G401.6 (cell line): ENCODE data around the gene SF3A2.

ENCODE experiments used
- FAIRE-seq: peaks from 2 replicates; lab custom pipeline; 2012; peaks lifted over from hg19 to GRCh38; lab: Jason Lieb, UNC

The SF3A2 gene

DNA sequence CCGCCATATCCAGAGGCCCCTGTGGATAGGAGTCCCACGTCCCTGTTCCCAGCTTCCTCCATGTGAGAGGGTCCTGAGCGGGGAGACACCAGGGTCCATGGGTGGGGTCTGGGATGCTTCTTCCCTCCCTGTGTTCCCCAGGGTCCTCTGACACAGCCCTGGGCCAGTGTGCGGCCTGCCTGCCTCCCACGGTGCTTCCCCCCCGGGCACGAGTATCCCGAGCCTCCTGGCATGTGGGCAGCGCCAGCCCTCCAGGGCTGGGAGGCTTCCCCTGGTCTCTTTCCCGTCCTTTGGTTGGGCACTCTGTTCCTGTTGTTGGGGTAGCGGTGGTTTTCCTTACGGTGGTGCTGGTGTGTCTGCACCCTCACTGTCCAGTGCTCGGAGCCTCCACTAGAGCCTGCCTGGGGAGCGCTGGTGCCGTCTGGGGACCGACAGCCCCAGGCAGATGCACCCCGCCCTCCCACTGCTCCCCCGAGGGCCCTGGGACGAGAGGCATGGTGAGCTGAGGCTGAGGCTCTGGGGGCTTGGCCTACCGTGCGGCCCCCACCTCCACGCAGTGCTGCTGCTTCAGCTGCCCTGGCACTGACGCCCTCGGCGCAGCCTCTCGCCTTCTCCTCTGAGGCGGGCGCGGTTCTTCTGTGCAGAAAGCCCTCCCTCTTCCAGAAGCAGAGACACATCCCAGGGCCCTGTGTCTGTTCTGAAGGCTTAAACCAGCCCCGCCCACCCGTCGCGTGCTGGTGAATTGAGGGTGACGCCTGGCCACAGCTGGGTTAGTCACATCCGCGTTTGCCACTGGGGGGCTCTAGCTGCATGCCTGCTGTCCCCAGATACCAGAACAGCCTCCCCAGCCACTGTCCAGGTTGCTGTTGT lies 28.4 kb upstream of the SF3A2 start:
- FAIRE-seq: no peak

DNA sequence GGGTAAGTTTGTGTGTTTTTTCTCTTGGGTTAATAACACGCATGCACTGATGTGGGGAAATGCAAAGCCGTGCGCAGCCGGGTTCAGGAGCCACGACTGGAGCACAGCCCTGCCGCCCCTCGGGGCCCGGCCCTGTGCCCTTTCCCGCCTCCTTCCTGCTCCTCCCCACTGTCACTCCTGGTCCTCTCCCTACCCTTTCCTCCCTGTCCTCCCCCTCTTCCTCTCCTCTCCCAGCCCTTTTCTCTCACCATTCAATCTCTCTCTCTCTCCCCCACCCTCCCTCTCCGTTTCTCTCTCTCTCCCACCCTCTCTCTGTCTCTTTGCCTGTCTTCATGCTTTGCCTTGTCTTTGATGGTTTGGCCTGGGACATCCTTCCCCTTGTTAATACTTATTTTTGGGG lies 27.6 kb upstream of the SF3A2 start:
- FAIRE-seq: no peak

DNA sequence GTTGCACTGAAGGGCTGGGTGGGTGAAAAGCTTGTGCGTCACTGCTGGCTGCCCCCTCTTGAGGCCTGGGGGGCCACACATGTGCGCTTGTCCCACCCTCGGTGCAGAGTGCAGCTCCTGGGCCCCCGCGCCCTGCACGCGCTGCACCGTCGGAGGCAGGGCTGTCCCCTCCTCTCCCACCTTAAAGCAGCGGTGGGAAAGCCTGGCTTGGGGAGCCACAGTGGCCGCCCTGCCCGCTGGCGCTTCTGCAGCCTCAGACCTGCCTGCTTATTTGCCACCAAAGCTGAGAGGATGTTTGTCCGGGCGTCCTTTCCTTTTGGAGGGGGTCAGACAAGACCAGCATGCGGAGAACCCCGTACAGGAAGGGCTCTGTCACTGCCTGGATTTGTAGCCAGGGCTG lies 27.2 kb upstream of the SF3A2 start:
- no peak for FAIRE-seq

DNA sequence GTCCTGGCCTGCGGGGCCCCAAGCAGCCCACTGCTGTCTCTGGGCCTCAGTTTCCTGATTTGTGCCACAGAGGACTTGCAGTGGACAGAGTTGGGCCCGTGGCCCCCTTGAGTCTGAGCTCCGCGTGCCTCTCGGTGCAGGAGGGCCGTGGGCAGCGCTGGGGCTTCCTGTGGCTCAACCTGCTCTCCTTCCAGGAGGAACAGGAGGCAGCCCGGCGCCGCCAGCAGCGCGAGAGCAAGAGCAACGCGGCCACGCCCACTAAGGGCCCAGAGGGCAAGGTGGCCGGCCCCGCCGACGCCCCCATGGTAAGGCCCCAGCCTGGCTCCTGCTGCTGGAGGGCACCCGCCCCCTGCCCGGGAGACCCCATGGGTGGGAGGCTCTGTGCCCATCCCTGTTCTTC lies 26.4 kb upstream of the SF3A2 start:
- no peak for FAIRE-seq

DNA sequence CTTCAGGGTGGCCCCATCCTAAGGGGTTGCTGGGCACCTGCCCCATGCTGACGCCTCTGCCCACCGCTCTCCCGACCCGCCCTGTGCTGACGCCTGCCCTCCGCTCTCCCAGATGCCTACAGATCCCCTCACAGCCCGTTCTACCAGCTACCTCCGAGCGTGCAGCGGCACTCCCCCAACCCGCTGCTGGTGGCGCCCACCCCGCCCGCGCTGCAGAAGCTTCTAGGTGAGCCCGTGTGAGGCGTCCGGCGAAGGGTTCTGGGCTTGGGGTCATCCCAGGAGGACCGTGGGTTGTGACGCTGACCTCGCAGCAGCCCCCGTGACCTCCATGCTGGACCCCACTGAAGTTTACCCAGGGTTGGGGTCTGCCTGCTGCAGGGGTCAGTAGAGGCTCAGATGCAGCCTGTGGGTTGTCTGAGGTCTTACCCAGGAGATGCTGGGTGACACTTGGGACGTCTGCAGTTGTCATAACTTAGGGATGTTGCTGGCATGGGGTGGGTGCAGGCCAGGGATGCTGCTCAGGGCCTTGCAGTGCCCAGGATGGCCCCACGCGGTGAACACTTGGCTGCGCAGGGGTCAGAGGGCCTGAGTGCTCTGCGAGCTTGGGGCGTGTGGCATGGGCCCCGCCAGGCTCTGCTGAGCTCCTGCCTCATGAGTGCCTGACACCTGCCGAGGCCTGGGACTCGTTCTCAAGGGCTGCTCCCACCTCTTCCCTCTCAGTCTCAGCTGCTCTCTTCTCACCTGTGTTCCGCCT lies 25.5 kb upstream of the SF3A2 start:
- no peak for FAIRE-seq

DNA sequence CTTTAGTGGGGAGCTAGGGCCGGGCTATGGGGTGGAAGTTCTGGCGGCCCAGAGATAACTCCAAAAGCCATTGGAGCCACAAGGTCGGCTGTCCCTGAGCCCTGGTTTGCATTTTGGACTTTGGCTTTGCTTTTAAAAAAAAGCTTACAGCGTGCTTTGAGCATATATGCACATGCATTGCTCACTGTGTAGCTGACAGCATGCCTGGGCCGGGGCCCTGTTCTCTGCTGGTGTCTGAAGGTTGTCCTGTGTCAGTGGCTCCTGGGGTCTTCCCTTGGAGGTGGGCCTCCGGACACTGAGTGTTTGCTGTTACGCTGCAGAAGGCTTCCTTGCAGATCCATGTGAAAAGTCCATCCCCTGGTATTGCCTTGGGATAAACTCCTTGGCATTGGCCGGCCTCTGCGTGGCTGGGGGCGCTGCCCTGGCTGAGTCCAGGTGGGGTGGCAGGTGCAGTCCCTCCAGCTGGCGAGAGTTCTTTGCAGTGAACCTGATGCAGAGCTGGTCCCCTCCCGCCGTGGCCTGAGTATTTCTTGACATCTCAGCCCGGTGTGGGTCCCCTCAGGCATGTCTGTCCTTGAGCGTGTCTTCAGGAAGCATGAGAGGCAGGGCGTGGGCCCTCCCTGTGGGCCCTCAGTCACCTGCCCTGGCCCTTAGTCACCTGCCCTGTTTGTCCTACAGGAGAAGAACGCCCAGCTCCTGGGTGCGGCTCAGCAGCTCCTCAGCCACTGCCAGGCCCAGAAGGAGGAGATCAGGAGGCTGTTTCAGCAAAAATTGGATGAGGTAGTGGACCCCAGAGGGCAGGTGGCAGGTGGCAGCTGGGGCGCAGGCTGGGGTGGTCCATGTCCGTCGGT lies 23.5 kb upstream of the SF3A2 start:
- no peak for FAIRE-seq

DNA sequence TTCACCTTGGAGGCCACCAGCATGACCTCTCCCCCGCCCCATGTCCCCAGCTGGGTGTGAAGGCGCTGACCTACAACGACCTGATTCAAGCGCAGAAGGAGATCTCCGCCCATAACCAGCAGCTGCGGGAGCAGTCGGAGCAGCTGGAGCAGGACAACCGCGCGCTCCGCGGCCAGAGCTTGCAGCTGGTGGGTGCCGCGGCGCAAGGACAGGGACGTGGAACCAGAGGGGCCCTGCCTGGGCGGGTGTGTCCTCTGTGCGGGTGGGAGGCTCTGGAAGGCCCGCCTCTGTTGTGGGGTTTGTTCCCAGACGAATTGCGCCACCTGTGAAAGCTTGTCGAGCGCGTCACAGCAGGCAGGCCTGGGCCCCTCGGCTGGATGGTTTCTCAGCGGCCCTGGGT lies 22.8 kb upstream of the SF3A2 start:
- FAIRE-seq: no peak

DNA sequence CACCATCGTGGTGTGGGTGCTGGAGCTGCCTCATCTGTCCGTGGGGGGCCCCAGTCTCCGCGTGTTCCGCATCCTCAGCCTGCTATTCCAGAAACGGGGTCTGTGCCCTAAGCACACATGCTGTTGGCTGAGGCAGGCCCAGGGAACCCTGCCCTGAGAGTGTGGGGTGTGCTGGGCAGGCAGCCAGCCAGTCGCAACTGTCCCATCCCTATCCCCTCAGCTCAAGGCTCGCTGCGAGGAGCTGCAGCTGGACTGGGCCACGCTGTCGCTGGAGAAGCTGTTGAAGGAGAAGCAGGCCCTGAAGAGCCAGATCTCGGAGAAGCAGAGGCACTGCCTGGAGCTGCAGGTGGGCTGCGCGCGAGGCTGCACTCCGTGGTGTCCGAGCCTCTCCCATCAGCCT lies 22.4 kb upstream of the SF3A2 start:
- no peak for FAIRE-seq

DNA sequence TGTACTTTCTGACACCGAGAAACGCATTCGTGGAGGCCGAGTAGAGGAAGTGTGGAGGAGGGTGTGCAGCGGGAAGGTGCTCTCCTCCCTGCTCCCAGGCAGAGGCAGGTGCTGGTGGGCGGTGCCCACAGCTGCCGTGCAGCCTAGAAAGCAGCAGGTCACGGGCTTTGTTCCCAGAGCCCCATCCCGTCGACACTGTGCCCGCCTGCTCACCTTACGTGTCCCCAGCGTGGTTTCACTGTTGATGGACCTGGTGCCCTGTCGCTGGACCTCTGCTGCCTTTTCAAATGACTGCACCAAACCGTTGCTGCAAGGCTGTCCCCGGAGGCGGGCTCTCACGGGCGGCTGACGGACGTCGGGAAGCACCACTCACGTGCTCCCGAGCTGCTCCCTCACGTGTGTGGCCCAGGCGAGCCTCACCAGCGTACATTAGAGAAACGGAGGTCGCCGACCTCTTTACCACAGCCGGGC lies 21.3 kb upstream of the SF3A2 start:
- FAIRE-seq: no peak

DNA sequence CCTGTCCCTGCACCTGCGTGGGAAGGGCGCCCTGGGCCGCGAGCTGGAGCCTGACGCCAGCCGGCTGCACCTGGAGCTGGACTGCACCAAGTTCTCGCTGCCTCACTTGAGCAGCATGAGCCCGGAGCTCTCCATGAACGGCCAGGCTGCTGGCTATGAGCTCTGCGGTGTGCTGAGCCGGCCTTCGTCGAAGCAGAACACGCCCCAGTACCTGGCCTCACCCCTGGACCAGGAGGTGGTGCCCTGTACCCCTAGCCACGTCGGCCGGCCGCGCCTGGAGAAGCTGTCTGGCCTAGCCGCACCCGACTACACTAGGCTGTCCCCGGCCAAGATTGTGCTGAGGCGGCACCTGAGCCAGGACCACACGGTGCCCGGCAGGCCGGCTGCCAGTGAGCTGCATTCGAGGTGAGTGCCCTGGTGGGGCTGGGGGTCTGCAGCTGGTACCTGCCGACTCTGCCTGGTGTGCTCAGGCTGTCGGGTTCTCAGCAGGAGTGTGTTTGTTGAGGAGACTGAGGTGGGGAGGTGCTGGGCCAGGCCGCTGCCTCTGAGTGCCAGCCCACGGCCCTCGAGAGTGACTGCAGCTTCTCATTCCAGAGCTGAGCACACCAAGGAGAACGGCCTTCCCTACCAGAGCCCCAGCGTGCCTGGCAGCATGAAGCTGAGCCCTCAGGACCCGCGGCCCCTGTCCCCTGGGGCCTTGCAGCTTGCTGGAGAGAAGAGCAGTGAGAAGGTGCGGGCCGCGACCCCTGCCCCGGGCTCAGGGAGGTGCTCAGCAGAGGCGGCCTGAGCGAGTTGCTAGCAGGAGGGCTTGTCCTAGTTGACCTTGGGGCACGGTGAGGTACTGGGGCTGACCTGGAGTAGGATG lies 20.0 kb upstream of the SF3A2 start:
- FAIRE-seq: no peak

DNA sequence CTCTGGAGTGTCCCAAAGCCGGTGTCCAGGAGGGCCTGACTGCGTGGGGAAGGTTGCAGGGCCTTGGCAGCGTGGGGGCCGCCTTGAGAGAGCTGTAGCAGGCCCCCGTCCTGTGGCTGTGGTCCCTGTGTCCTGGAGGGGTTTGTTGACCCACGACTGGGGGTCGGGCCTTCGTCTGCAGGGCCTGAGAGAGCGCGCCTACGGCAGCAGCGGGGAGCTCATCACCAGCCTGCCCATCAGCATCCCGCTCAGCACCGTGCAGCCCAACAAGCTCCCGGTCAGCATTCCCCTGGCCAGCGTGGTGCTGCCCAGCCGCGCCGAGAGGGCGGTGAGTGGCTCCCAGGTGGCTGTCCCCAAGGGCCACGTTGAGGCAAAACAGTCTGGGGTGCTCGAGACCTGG lies 19.0 kb upstream of the SF3A2 start:
- no peak for FAIRE-seq

DNA sequence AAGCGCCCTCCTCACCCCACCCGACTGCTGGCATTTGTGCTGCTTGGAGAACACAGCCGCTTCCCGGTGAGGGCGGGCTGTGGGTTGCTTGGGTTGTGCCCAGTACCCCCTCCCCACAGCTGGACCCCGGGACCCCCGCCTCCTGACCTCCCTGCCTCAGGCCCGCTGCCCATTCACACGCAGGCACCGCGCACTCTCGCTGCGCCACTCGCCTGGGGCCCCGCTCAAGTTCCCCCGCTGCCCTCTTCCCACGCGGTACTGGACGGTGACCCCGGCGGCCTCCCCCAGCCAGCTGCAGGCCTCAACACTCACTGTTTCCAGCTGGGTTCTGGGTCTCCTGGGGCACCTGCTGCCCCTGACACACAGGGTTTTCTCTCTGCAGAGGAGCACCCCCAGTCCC lies 16.9 kb upstream of the SF3A2 start:
- no peak for FAIRE-seq

DNA sequence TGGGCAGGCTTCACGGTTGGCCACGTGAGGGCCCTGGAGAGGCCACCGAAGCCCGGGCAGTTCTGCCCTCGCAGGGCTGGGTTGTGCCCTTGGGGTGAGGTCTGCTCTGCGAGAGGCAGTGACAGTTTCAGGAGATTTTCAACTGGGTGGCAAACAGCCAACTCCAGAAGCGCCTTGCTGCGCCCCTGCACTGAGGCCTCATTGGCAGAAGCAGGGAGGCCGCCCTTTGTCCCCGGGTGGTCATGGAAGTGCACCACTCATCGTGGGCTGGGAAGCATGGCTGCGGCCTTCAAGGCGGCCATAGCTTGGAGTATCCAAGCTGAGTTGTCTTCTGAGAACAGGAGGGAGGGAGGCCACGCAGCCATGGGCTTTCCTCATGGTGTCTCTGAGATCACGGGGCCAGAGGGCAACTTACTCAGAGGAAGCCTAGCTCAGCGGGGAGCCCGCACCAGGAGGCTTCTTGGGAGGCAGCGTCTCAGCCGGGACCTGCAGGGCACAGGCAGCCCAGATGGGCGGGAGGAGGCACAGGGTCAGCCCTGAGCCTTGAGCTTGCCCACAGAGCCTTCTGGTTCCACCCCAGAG lies 15.3 kb upstream of the SF3A2 start:
- no peak for FAIRE-seq

DNA sequence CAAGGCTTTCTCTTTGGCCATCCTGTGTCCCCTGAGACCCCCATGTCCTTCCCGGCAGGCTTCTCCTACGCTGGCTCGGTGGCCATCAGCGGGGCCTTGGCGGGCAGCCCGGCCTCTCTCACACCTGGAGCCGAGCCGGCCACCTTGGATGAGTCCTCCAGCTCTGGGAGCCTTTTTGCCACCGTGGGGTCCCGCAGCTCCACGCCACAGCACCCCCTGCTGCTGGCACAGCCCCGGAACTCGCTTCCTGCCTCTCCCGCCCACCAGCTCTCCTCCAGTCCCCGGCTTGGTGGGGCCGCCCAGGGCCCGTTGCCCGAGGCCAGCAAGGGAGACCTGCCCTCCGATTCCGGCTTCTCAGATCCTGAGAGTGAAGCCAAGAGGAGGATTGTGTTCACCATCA lies 14.7 kb upstream of the SF3A2 start:
- FAIRE-seq: no peak

DNA sequence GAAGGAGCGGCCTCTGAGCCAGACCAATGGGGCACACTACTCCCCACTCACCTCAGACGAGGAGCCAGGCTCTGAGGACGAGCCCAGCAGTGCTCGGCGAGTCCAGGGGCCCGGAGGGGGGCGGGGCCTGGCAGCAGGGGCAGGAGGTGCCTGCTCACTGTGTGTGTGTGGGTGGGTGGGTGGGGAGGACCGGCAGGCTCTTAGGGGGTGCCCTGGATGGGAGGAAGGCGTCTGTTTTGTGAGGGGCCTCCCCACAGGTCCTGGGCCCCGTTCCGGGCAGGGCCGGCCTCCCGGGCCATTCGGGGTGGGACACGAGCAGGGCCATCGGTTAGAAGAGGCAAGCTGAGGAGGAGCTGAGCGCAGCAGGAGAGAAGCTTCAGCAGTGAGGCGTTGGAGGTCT lies 13.2 kb upstream of the SF3A2 start:
- FAIRE-seq: no peak

DNA sequence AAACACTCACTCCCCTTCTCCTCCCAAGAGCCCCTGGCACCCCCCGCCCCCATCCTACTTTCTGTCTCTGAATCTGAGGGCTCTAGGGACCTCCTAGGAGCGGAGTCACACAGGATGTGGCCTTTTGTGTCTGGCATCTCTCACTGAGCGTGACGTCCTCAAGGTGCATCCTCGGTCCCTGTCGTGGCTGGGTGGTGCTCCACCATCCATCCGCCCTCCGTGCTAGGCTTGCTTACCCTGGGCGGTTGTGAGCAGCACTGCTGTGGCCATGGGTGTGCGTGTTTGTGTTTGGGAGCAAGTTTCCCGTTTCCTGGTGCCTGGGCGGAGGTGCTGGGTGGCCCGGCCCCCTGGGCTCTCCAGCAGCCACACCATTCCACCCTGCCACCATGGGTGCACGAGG lies 12.7 kb upstream of the SF3A2 start:
- no peak for FAIRE-seq

DNA sequence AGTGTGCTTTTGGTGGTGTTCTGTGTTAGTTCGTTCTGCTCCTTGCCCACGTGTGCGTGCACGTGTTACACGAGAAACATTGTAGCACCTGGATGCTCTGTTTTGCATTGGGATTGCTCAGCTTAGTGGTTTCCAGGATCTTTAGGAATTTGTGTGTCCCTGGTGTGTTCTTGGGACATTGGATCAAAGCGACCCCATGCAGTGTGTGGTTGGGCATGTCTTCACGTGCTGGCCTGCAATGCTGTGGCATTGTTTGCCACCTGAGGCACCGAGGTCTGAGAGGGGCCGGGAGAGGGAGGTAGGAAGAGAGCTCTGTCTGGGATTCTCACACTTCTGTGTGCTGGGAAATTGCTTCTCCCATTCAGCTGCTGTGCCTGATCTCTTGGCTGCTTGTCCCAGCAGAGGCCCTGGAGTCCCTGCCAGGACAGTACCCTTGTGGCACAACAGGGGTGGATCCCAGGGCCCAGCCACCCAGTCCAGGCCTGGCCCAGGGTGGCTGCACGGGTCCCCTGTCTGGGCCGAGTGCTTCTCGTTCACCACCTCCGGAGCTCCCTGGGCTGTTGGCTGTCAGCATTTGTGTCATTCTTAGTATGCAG lies 11.8 kb upstream of the SF3A2 start:
- no peak for FAIRE-seq

DNA sequence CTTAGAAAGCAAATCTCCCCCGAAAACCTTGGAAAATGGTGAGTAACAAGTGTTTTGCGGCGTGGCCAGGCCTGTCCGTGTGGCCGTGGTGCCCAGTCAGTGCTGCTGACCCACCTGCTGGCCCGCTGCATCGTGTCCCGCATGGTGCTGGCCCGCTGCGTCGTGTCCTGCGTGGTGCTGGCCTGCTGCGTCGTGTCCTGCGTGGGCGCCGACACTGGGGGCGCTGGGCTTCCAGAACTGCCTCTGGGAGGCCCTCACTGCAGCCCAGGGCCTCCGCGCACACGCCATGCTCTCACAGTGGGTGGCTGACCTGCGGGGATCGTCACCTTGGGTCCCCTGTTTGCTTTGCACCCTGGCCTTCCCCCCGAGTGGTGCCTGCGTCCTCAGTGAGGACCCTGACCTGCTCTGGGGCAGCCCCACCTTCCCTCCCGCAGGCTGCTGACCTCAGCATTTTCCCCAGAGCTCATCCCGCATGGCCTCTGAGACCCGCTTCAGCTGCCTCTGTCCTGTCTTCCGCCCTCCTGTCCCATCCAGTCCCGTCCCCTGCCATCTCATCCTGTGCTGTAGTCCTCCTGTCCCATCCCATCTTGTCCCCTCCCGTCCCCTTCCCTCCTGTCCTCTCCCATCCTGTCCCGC lies 11.1 kb upstream of the SF3A2 start:
- no peak for FAIRE-seq

DNA sequence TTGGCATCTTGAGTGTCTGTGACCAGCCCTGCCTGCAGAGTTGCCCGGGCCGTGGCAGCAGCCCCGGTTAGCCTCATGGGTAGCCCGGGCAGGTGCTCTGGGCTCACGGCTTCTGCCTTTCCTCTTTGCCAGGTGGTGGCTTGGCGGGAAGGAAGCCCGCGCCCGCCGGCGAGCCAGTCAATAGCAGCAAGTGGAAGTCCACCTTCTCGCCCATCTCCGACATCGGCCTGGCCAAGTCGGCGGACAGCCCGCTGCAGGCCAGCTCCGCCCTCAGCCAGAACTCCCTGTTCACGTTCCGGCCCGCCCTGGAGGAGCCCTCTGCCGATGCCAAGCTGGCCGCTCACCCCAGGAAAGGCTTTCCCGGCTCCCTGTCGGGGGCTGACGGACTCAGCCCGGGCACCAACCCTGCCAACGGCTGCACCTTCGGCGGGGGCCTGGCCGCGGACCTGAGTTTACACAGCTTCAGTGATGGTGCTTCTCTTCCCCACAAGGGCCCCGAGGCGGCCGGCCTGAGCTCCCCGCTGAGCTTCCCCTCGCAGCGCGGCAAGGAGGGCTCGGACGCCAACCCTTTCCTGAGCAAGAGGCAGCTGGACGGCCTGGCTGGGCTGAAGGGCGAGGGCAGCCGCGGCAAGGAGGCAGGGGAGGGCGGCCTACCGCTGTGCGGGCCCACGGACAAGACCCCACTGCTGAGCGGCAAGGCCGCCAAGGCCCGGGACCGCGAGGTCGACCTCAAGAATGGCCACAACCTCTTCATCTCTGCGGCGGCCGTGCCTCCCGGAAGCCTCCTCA lies 10.4 kb upstream of the SF3A2 start:
- no peak for FAIRE-seq
